Measurements from ENCODE around the gene THSD4. TPM values are rescaled to one million over a fixed set of nuclear protein-coding genes. Genes with fewer than 3 reads are reported as not detected.

Gene THSD4
- total and polyA plus RNA-seq, 7 donors, result 1.4 to 7.8 (median 2.2) TPM

- no peak overlapping the region for H3K27ac ChIP-seq
- WGBS, 2 donors, result 11 to 45% methylated on average over 6 of the region's 6 CpGs
- DNase-seq, result no peak
- intact Hi-C loops (cut with DNase I), result no loop called here
- peaks cover 0 to 8% (median 3%) of the 10 kb centered on the region in 4 donors for H3K4me1 ChIP-seq
- H3K36me3 ChIP-seq, result no peaks in the 10 kb centered on the region
- TF ChIP-seq POLR2A (IDR thresholded peaks at IDR 0.05) (no peak), EP300 (IDR thresholded peaks at IDR 0.05) (no peak), POLR2AphosphoS5 (IDR thresholded peaks at IDR 0.05) (no peak), CTCF (IDR thresholded peaks at IDR 0.05) (no peak)
- H3K4me3 ChIP-seq, result no peak overlapping the region
- no peaks in the 10 kb centered on the region for H3K27me3 ChIP-seq
- no peaks in the 10 kb centered on the region for H3K9me3 ChIP-seq
Observed at GRCh38 chr15:71078506-71079207, 36.6 kb upstream of the THSD4 start.

GRCh38 chr15:71079208-71080044, 35.8 kb upstream of the THSD4 start:
- DNase-seq, result no peak
- Histone ChIP-seq H3K27me3 (no peaks in the 10 kb centered on the region), H3K4me1 (peaks cover 0 to 8% (median 3%) of the 10 kb centered on the region in 4 donors), H3K36me3 (no peaks in the 10 kb centered on the region), H3K4me3 (no peak overlapping the region), H3K9me3 (no peaks in the 10 kb centered on the region), H3K27ac (no peak overlapping the region)
- 10 to 42% methylated on average over 6 of the region's 6 CpGs for WGBS, 2 donors
- TF ChIP-seq CTCF (IDR thresholded peaks at IDR 0.05), result no peak
- TF ChIP-seq POLR2A (IDR thresholded peaks at IDR 0.05), result no peak
- no peak for TF ChIP-seq POLR2AphosphoS5 (IDR thresholded peaks at IDR 0.05)
- TF ChIP-seq EP300 (IDR thresholded peaks at IDR 0.05), result no peak
- intact Hi-C loops (cut with DNase I), result no loop called here

GRCh38 chr15:71080166-71080565, 35.1 kb upstream of the THSD4 start:
- peaks cover 0 to 8% (median 3%) of the 10 kb centered on the region in 4 donors for H3K4me1 ChIP-seq
- H3K27me3 ChIP-seq, result peaks cover 0 to 3% (median 0%) of the 10 kb centered on the region in 3 donors
- 72 to 85% methylated on average over 7 of the region's 7 CpGs for WGBS, 2 donors
- no peaks in the 10 kb centered on the region for H3K36me3 ChIP-seq
- H3K4me3 ChIP-seq, result no peak overlapping the region
- intact Hi-C loops (cut with DNase I), result no loop called here
- no peaks in the 10 kb centered on the region for H3K9me3 ChIP-seq
- no peak overlapping the region for H3K27ac ChIP-seq
- no peak for DNase-seq
- TF ChIP-seq EP300 (IDR thresholded peaks at IDR 0.05) (no peak), POLR2A (IDR thresholded peaks at IDR 0.05) (no peak), POLR2AphosphoS5 (IDR thresholded peaks at IDR 0.05) (no peak), CTCF (IDR thresholded peaks at IDR 0.05) (no peak)

GRCh38 chr15:71080705-71081104, 34.6 kb upstream of the THSD4 start:
- no peak overlapping the region for H3K27ac ChIP-seq
- DNase-seq, result no peak
- H3K4me1 ChIP-seq, result peaks cover 0 to 8% (median 3%) of the 10 kb centered on the region in 4 donors
- H3K9me3 ChIP-seq, result no peaks in the 10 kb centered on the region
- intact Hi-C loops (cut with DNase I), result no loop called here
- no peaks in the 10 kb centered on the region for H3K36me3 ChIP-seq
- WGBS, 2 donors, result 62 to 77% methylated on average over 1 of the region's 1 CpG
- no peak overlapping the region for H3K4me3 ChIP-seq
- peaks cover 0 to 3% (median 0%) of the 10 kb centered on the region in 3 donors for H3K27me3 ChIP-seq
- no peak for TF ChIP-seq POLR2A (IDR thresholded peaks at IDR 0.05)
- no peak for TF ChIP-seq CTCF (IDR thresholded peaks at IDR 0.05)
- no peak for TF ChIP-seq POLR2AphosphoS5 (IDR thresholded peaks at IDR 0.05)
- no peak for TF ChIP-seq EP300 (IDR thresholded peaks at IDR 0.05)

All from sigmoid colon (tissue), 7 donors.